Ovary (tissue), 3 donors: ENCODE results near the gene JUNB.

Source experiments
- CTCF ChIP-seq, 3 donors: fragments of 450-650 bp in 2 of 3; fragments of 200-600 bp in 1 of 3; IDR thresholded peaks; one replicate each; pipeline versions ENCODE4 v1.5.1 to v1.8.0; 2016 to 2022; ENCODE audit warnings: antibody characterized with exemption in 3 of 3, mild to moderate bottlenecking in 1 of 3
- POLR2A ChIP-seq: fragments of 450-650 bp; IDR thresholded peaks from one replicate; pipeline ENCODE4 v1.6.1; 2017; ENCODE audit warnings: antibody characterized with exemption, mild to moderate bottlenecking, moderate library complexity
- donor health status: DM: no; HTN: no; CAD: no.

- TF ChIP-seq POLR2A = no peak
- no peak for TF ChIP-seq CTCF (IDR thresholded peaks at IDR 0.05)
Observed at GRCh38 chr19:12825254-12826131, 34.2 kb downstream of the JUNB start.
